MM.1S (cell line): ENCODE results near the gene TBX19.

Experiments
- DNase-seq: peaks from one replicate; pipeline ENCODE4 v3.0.0-alpha.2; 2015
- H2AFZ ChIP-seq: fragments of 300-600 bp; sonication (generic); 2 replicates; pipeline ENCODE4 v1.6.0; 2016; ENCODE audit warnings: antibody characterized with exemption, low read length
- H3F3A ChIP-seq: fragments of 300-600 bp; sonication (generic); 2 replicates; pipeline ENCODE4 v1.6.1; 2016; ENCODE audit warnings: mild to moderate bottlenecking, antibody characterized with exemption, low read length, moderate library complexity, mixed read lengths; ENCODE audit not compliant: insufficient read depth
- H3K27ac ChIP-seq: fragments of 300-600 bp; sonication (generic); 2 replicates; pipeline ENCODE4 v1.5.1; 2016; ENCODE audit warnings: mild to moderate bottlenecking, low read length
- H3K27me3 ChIP-seq: fragments of 300-600 bp; sonication (generic); replicated peaks from 2 replicates; pipeline ENCODE4 v1.6.0; 2016; ENCODE audit warnings: low read length; ENCODE audit not compliant: insufficient read depth
- H3K36me3 ChIP-seq: fragments of 300-600 bp; sonication (generic); replicated peaks from 2 replicates; pipeline ENCODE4 v1.6.1; 2016; ENCODE audit warnings: mild to moderate bottlenecking, low read length, mixed read lengths; ENCODE audit not compliant: insufficient read depth
- H3K4me1 ChIP-seq: fragments of 300-600 bp; sonication (generic); 2 replicates; pipeline ENCODE4 v1.6.1; 2016; ENCODE audit warnings: low read length, mixed read lengths
- H3K4me2 ChIP-seq: fragments of 300-600 bp; sonication (generic); 2 replicates; pipeline ENCODE4 v1.6.0; 2016; ENCODE audit warnings: low read depth, low read length
- H3K4me3 ChIP-seq: fragments of 300-600 bp; sonication (generic); 2 replicates; pipeline ENCODE4 v1.5.1; 2016; ENCODE audit warnings: low read length, mixed read lengths
- H3K79me2 ChIP-seq: fragments of 300-600 bp; sonication (generic); 2 replicates; pipeline ENCODE4 v1.6.1; 2016; ENCODE audit warnings: mixed run types, low read length, mixed read lengths
- H3K9ac ChIP-seq: fragments of 300-600 bp; sonication (generic); 2 replicates; pipeline ENCODE4 v1.6.1; 2016; ENCODE audit warnings: low read length, mixed read lengths
- H3K9me2 ChIP-seq: fragments of 300-600 bp; sonication (generic); replicated peaks from 2 replicates; pipeline ENCODE4 v1.6.1; 2016; ENCODE audit warnings: mild to moderate bottlenecking, low read length, mixed read lengths; ENCODE audit not compliant: insufficient read depth
- H3K9me3 ChIP-seq: fragments of 300-600 bp; sonication (generic); replicated peaks from 2 replicates; pipeline ENCODE4 v1.6.1; 2016; ENCODE audit warnings: mild to moderate bottlenecking, low read length, mixed read lengths; ENCODE audit not compliant: insufficient read depth
- H4K20me1 ChIP-seq: fragments of 300-600 bp; sonication (generic); 2 replicates; pipeline ENCODE4 v1.6.1; 2016; ENCODE audit warnings: mild to moderate bottlenecking, low read length, moderate library complexity, mixed read lengths; ENCODE audit not compliant: insufficient read depth
- EZH2 ChIP-seq: fragments of 300-600 bp; sonication (generic); optimal IDR thresholded peaks from 2 replicates; pipeline ENCODE3; 2017; ENCODE audit warnings: low read depth, mild to moderate bottlenecking, antibody characterized with exemption, low read length, mixed read lengths
- EZH2phosphoT487 ChIP-seq: fragments of 300-600 bp; sonication (generic); IDR thresholded peaks from 2 replicates; pipeline ENCODE4 v1.6.1; 2018; ENCODE audit warnings: antibody characterized with exemption, low read length
- TF ChIP-seq, protein P1 (sequence below): fragments of 300-600 bp; sonication (generic); IDR thresholded peaks from 2 replicates; pipeline ENCODE4 v1.5.1; 2016; ENCODE audit warnings: antibody characterized with exemption, low read length, mixed read lengths

The TBX19 gene

GRCh38 chr1:168295411-168296114, 14.9 kb downstream of the TBX19 start:
- peaks cover 14% of the 10 kb centered on the region for H3K4me1 ChIP-seq

GRCh38 chr1:168297019-168297730, 16.5 kb downstream of the TBX19 start:
- no peaks in the 10 kb centered on the region for H3K79me2 ChIP-seq
- H3K9me3 ChIP-seq = no peaks in the 10 kb centered on the region
- no peak overlapping the region for H3K27ac ChIP-seq
- H2AFZ ChIP-seq = no peak overlapping the region
- H3K9me2 ChIP-seq = no peaks in the 10 kb centered on the region
- H4K20me1 ChIP-seq = no peaks in the 10 kb centered on the region
- H3K4me2 ChIP-seq = no peak overlapping the region
- peaks cover under 1% of the 10 kb centered on the region for H3K4me1 ChIP-seq
- H3K27me3 ChIP-seq = peaks cover 10% of the 10 kb centered on the region; the same call in 1 of the 2 replicates
- no peak overlapping the region for H3K4me3 ChIP-seq
- H3K36me3 ChIP-seq = no peaks in the 10 kb centered on the region
- DNase-seq = no peak
- no peaks in the 10 kb centered on the region for H3F3A ChIP-seq
- no peak overlapping the region for H3K9ac ChIP-seq
- TF ChIP-seq, protein P1, sequence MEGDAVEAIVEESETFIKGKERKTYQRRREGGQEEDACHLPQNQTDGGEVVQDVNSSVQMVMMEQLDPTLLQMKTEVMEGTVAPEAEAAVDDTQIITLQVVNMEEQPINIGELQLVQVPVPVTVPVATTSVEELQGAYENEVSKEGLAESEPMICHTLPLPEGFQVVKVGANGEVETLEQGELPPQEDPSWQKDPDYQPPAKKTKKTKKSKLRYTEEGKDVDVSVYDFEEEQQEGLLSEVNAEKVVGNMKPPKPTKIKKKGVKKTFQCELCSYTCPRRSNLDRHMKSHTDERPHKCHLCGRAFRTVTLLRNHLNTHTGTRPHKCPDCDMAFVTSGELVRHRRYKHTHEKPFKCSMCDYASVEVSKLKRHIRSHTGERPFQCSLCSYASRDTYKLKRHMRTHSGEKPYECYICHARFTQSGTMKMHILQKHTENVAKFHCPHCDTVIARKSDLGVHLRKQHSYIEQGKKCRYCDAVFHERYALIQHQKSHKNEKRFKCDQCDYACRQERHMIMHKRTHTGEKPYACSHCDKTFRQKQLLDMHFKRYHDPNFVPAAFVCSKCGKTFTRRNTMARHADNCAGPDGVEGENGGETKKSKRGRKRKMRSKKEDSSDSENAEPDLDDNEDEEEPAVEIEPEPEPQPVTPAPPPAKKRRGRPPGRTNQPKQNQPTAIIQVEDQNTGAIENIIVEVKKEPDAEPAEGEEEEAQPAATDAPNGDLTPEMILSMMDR = no peak
- TF ChIP-seq EZH2 (no peak), EZH2phosphoT487 (no peak)

More at GRCh38 chr1:168295411-168296114, 14.9 kb downstream of the TBX19 start:
- peaks cover 8% of the 10 kb centered on the region; the same call in 1 of the 2 replicates for H3F3A ChIP-seq
- no peak overlapping the region for H3K4me2 ChIP-seq
- H3K36me3 ChIP-seq = no peaks in the 10 kb centered on the region
- H3K79me2 ChIP-seq = no peaks in the 10 kb centered on the region
- H3K27ac ChIP-seq = no peak overlapping the region
- peaks cover 12% of the 10 kb centered on the region; the same call in 1 of the 2 replicates for H3K27me3 ChIP-seq
- no peak overlapping the region for H3K9ac ChIP-seq
- H3K9me2 ChIP-seq = no peaks in the 10 kb centered on the region
- H4K20me1 ChIP-seq = no peaks in the 10 kb centered on the region
- H2AFZ ChIP-seq = no peak overlapping the region
- H3K4me3 ChIP-seq = no peak overlapping the region
- no peak for TF ChIP-seq EZH2phosphoT487
- TF ChIP-seq EZH2 = no peak
- TF ChIP-seq, protein P1 = no peak
- no peak for DNase-seq
- no peaks in the 10 kb centered on the region for H3K9me3 ChIP-seq

- H3K27ac ChIP-seq = no peak overlapping the region
- H3K9ac ChIP-seq = no peak overlapping the region
- no peak overlapping the region for H3K4me3 ChIP-seq
- TF ChIP-seq EZH2 (no peak), EZH2phosphoT487 (no peak)
- TF ChIP-seq, protein P1 = no peak
- H3K4me2 ChIP-seq = no peak overlapping the region
- no peak overlapping the region for H2AFZ ChIP-seq
- no peaks in the 10 kb centered on the region for H3K9me3 ChIP-seq
- no peaks in the 10 kb centered on the region for H3K9me2 ChIP-seq
- no peaks in the 10 kb centered on the region for H3K79me2 ChIP-seq
- H3K4me1 ChIP-seq = no peaks in the 10 kb centered on the region
- DNase-seq = no peak
- peaks cover 2% of the 10 kb centered on the region; the same call in 1 of the 2 replicates for H3K27me3 ChIP-seq
- no peaks in the 10 kb centered on the region for H4K20me1 ChIP-seq
- H3K36me3 ChIP-seq = no peaks in the 10 kb centered on the region
- no peaks in the 10 kb centered on the region for H3F3A ChIP-seq
Measured at GRCh38 chr1:168298446-168298845, 17.8 kb downstream of the TBX19 start.
